Stimulated activated CD8-positive, alpha-beta memory T cell treated with anti-CD3 and anti-CD28 coated beads, Interleukin-2, amount 100 ng/mL, for 1 hour (primary cell): ENCODE measurements around the gene RPL36.
"Not testable (repeated sequence)": the region's sequence is repeated elsewhere in the genome, so short reads cannot be mapped to it uniquely, and the experiment has no call there.

Experiments used
- DNase-seq, 2 donors: peaks; one replicate each; pipeline ENCODE4 v3.0.0-alpha.2; 2020; ENCODE audit warnings: low read depth in 2 of 2

The RPL36 gene

GRCh38 chr19:5674714-5675113 is 15.4 kb upstream of the RPL36 start:
- DNase-seq: no peak

GRCh38 chr19:5676105-5676771 is 13.9 kb upstream of the RPL36 start:
- DNase-seq: no peak

GRCh38 chr19:5676772-5677105 is 13.4 kb upstream of the RPL36 start:
- no peak for DNase-seq

GRCh38 chr19:5677136-5677535 is 13.0 kb upstream of the RPL36 start:
- no peak for DNase-seq

- no peak for DNase-seq
Observed at GRCh38 chr19:5677580-5677979, 12.5 kb upstream of the RPL36 start.

- no peak for DNase-seq
Observed at GRCh38 chr19:5678071-5678718, 11.9 kb upstream of the RPL36 start.

GRCh38 chr19:5679289-5680083 is 10.6 kb upstream of the RPL36 start:
- DNase-seq: no peak

- DNase-seq: no peak
Observed at GRCh38 chr19:5680084-5680436, 10.0 kb upstream of the RPL36 start.

GRCh38 chr19:5680437-5681368 is 9.4 kb upstream of the RPL36 start, which contains the start of the genes HSD11B1L and MICOS13:
Gene HSD11B1L (plus strand): TSS chr19:5681027. CDS start chr19:5684833, 3,806 bp downstream.
Gene MICOS13 (minus strand): TSS chr19:5680516. CDS start chr19:5680486, 30 bp downstream.
- peak; percentile 95 to 96 for DNase-seq

- no peak for DNase-seq
Observed at GRCh38 chr19:5681391-5682106, 8.5 kb upstream of the RPL36 start.

- DNase-seq: no peak
Observed at GRCh38 chr19:5682107-5682482, 8.0 kb upstream of the RPL36 start.

- DNase-seq: no peak
Observed at GRCh38 chr19:5683177-5683886, 6.8 kb upstream of the RPL36 start.

GRCh38 chr19:5684694-5685430 is 5.2 kb upstream of the RPL36 start:
- DNase-seq: no peak

GRCh38 chr19:5686326-5686646 is 3.8 kb upstream of the RPL36 start:
- DNase-seq: no peak

GRCh38 chr19:5686647-5687359 is 3.3 kb upstream of the RPL36 start:
- peak; percentile 92 to 94 for DNase-seq

- DNase-seq: no peak
Observed at GRCh38 chr19:5687360-5688198, 2.5 kb upstream of the RPL36 start.

- DNase-seq: not testable (repeated sequence)
Observed at GRCh38 chr19:5688262-5688881, 1.7 kb upstream of the RPL36 start.
